ENCODE data around the gene TRERF1. TPM values are rescaled to one million over a fixed set of nuclear protein-coding genes. Genes with fewer than 3 reads are reported as not detected.
A peak's percentile ranks its signal among the peaks of the same experiment; 100 is the strongest.
"Not testable (repeated sequence)": the region's sequence is repeated elsewhere in the genome, so short reads cannot be mapped to it uniquely, and the experiment has no call there.

The TRERF1 gene, protein sequence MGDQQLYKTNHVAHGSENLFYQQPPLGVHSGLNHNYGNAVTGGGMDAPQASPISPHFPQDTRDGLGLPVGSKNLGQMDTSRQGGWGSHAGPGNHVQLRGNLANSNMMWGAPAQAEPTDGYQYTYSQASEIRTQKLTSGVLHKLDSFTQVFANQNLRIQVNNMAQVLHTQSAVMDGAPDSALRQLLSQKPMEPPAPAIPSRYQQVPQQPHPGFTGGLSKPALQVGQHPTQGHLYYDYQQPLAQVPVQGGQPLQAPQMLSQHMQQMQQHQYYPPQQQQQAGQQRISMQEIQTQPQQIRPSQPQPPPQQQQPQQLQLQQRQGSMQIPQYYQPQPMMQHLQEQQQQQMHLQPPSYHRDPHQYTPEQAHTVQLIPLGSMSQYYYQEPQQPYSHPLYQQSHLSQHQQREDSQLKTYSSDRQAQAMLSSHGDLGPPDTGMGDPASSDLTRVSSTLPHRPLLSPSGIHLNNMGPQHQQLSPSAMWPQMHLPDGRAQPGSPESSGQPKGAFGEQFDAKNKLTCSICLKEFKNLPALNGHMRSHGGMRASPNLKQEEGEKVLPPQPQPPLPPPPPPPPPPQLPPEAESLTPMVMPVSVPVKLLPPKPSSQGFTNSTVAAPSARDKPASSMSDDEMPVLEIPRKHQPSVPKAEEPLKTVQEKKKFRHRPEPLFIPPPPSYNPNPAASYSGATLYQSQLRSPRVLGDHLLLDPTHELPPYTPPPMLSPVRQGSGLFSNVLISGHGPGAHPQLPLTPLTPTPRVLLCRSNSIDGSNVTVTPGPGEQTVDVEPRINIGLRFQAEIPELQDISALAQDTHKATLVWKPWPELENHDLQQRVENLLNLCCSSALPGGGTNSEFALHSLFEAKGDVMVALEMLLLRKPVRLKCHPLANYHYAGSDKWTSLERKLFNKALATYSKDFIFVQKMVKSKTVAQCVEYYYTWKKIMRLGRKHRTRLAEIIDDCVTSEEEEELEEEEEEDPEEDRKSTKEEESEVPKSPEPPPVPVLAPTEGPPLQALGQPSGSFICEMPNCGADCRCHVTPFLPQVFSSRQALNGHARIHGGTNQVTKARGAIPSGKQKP (N-terminal part only)
- 7.1 TPM for polyA plus RNA-seq (2012; ENCODE audit: missing spikeins)

DNA sequence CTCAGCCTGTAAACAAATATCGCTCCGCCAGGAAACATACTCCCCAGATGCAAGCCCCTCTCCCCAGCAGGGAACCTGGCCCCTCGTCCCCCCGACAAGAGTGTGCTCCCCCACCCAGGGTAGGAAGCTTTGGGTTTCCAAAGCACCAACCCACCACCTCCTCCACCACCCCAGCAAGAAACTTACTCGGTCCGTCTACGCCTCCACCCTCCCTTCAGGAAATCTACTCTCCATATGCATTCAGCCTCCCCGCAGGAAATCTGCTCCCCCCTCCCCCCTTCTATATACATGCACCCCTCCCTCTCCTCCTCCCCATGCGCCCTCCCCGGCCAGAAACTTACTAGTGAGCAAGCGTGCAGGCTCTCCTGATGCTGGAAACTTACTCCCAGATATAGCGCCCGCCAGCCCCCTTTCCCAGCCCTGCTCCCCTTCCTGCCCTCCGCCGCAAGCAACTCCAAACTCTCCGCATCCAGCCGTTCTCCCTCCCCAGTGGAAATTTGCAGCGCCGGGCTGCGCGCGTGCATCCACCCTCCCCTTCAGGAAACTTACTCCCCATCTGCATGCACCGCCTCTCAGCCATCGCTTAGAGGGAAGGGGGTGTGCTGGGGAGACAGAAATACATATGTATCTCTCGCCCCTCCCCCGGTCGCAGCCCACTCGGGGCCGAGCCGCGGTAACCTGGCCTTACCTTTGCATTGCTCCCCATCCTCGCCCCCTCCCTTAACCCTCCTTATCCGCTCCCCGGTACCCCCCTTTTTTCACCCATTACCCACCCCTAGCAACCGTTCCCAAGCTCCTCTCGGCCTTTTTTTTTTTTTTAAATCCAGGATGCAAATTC is at the start of gene TRERF1:
Gene TRERF1 (minus strand): TSS at position 594 of the 838 bp plus-strand sequence. CDS start 182,336 bp downstream, outside the sequence.
- TF ChIP-seq TAF1 (IDR thresholded peaks at IDR 0.05; ENCODE audit: borderline replicate concordance, low read depth, low read length) = no peak
- no peak; the same call in 1 of the 2 replicates for TF ChIP-seq POLR2A (IDR thresholded peaks at IDR 0.05; ENCODE audit: low read depth, low read length)
- no peak for TF ChIP-seq POLR2AphosphoS5 (IDR thresholded peaks at IDR 0.05; ENCODE audit: low read depth, low read length)
- DNase-seq (ENCODE audit: insufficient read length) = peak; percentile 59
- FAIRE-seq = peak; percentile 73

DNA sequence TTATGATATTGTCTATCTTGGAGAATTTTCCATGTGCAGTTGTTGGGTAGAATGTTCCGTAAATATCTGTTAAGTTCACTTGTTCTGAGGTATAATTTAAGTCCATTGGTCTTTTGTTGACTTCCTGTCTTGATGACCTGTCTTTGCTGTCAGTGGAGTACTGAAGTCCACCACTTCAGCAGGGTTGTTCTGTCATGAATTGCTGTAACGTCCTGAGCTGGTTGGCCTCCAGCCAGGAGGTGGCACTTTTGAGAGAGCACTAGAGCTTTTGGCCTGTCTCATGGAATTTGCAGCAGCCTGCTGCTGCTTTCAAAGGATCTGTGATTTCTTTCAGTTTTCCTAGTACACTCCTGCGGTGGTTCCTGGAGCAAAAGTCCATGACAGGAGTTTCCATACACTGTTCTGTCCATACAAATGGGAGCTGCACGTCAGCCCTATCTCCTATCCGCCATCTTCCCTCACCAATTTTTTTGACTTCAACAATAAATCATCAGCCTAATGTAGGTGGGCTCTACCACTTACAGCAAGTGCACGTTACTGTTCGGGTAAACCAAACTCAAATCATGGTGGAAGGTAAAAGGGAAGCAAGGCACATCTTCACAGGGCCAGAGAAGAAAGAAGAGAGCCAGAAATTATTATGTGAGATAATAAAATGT is 46.9 kb upstream of the TRERF1 start:
- no peak for FAIRE-seq
- TF ChIP-seq POLR2A (IDR thresholded peaks at IDR 0.05; ENCODE audit: low read depth, low read length) (no peak), POLR2AphosphoS5 (IDR thresholded peaks at IDR 0.05; ENCODE audit: low read depth, low read length) (no peak), TAF1 (IDR thresholded peaks at IDR 0.05; ENCODE audit: borderline replicate concordance, low read depth, low read length) (no peak)
- no peak for DNase-seq (ENCODE audit: insufficient read length)

DNA sequence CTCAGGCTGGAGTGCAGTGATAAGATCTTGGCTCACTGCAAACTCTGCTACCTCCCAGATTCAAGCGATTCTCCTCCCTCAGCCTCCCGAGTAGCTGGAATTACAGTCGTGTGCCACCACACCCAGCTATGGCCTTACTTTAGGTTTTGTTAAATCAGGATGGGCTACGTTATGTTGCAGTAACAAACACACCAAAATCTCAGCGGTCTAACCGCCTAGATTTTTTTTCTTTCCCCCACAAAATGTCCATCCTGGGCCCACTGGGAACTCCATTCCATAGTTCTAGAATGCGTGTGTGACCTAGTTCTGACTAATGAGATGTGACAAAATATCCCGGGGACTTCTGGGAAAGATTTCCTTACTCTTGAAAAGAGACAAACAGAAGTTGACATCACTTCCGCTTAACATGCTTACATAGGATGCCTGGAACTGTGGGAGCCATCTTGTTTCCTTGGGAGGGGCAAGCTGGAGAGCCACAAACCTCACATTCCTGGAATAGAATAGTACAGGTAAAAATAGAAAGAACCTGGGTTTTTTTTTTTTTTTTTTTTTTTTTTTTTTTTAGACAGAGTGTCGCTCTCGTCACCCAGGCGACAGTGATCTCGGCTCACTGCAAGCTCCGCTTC is 42.3 kb upstream of the TRERF1 start:
- no peak for TF ChIP-seq POLR2AphosphoS5 (IDR thresholded peaks at IDR 0.05; ENCODE audit: low read depth, low read length)
- FAIRE-seq (no peak), DNase-seq (ENCODE audit: insufficient read length) (no peak)

DNA sequence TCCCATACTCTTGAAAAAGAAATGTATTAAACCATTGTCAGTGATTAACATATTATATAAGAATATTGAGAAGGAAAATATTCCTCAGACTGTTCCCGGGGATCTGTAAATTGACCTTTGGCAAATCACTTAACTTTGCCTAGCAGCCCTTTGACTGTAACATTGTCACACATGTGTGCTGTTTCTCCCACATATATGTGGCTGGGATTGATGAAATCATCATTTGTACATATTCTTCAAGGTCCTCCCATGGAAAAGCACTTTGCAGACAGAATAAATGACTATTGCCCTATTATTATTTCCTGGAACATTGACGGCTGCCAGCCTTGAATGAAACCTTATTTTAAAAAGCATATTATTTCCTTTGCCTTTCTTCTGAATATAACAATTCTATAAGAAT is 36.4 kb upstream of the TRERF1 start:
- no peak for DNase-seq (ENCODE audit: insufficient read length)
- no peak for TF ChIP-seq TAF1 (IDR thresholded peaks at IDR 0.05; ENCODE audit: borderline replicate concordance, low read depth, low read length)
- no peak for FAIRE-seq

DNA sequence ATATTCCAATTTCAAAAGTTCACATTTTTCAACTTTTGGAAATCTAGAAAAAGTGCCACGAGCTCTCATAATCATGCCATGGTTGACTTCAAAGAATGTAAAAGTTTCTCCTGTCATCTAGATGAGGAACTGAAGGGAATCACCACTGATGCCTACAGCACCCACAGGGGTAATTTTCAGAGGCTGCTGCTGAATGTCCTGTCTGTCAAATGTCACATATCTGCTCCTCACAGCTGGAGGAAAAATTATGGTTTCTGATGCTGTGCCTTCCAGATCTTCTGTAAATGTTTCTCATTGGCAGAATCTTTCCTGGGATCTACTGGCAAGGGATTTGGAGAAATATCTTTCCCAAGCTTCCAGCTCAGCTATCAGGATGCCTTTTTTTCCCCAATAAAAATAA is 32.5 kb upstream of the TRERF1 start:
- DNase-seq (ENCODE audit: insufficient read length) (no peak), FAIRE-seq (no peak)
- TF ChIP-seq TAF1 (IDR thresholded peaks at IDR 0.05; ENCODE audit: borderline replicate concordance, low read depth, low read length) = no peak

DNA sequence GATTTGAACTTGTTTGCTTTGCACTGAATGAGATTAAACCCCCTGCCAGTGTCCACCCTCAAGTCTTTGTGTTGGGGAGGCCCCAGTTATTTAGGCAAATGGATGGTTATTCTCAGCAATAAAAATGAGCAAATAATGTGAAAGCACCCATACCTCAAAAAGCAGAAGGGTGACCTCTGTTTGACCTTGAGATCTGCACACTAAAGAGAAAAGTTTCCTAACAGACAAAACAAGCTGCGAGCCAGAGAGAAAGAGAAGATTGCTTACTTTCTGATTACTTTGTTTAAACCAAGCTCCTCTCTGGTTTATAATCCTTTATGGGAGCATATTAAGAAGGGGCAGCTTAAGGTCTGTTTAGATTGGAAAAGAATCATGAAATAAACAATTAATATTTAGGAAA is 30.4 kb upstream of the TRERF1 start:
- no peak for FAIRE-seq
- no peak for DNase-seq (ENCODE audit: insufficient read length)
- no peak for TF ChIP-seq POLR2AphosphoS5 (IDR thresholded peaks at IDR 0.05; ENCODE audit: low read depth, low read length)
- no peak for TF ChIP-seq POLR2A (IDR thresholded peaks at IDR 0.05; ENCODE audit: low read depth, low read length)
- no peak for TF ChIP-seq TAF1 (IDR thresholded peaks at IDR 0.05; ENCODE audit: borderline replicate concordance, low read depth, low read length)

DNA sequence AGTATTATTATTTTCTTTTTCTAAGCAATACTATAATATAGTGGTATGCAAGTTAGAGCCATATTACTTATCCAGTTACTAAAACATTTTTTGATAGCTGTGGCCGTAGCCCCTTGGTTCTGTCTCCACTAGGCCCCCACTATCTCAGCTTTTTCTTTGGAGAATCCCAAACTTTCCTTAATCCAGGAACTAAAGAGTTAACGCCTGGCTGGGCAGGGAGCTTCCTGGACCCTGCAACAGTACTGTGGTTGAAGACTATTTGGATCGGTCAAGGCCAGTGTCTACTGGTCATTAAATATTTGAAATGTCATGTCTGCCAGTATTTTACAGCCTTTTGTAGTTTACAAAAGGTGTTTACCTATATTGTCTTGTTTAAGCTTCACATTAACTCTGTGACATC is 20.0 kb upstream of the TRERF1 start:
- TF ChIP-seq POLR2AphosphoS5 (IDR thresholded peaks at IDR 0.05; ENCODE audit: low read depth, low read length) = no peak
- no peak for TF ChIP-seq POLR2A (IDR thresholded peaks at IDR 0.05; ENCODE audit: low read depth, low read length)
- no peak for TF ChIP-seq TAF1 (IDR thresholded peaks at IDR 0.05; ENCODE audit: borderline replicate concordance, low read depth, low read length)
- DNase-seq (ENCODE audit: insufficient read length) = no peak
- no peak for FAIRE-seq

DNA sequence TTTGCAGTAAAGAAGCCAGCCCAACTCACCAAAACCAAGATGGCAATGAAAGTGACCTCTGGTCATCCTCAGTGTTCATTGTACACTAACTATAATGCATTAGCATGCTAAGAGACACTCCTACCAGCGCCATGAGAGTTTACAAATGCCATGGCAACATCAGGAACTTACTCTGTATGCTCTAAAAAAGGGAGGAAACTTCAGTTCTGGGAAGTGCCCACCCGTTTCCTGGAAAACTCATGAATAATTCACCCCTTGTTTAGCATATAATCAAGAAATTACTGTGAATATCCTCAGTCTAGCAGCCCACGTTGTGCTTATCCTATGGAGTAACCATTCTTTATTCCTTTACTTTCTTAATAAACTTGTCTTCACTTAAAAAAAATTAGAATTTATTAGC is 19.4 kb upstream of the TRERF1 start:
- DNase-seq (ENCODE audit: insufficient read length) = no peak
- no peak for FAIRE-seq
- TF ChIP-seq POLR2AphosphoS5 (IDR thresholded peaks at IDR 0.05; ENCODE audit: low read depth, low read length) = no peak
- TF ChIP-seq POLR2A (IDR thresholded peaks at IDR 0.05; ENCODE audit: low read depth, low read length) = no peak
- TF ChIP-seq TAF1 (IDR thresholded peaks at IDR 0.05; ENCODE audit: borderline replicate concordance, low read depth, low read length) = no peak

DNA sequence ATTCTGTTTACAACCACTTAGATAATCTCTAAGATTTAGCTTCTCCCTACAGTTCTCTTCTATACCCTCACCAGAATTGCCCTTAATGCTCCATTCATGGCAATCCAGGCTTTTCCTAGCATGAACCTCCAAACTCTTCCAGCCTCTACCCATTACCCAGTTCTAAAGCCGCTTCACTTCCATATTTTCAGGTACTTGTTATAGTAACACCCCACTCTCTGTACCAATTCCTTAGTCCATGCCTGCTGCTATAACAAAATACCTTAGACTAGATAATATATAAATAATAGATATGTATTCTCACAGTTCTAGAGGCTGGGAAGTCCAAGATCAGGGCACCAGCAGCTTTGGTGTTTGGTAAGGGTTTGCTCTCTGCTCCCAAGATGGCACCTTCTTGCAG is 16.5 kb upstream of the TRERF1 start:
- no peak for TF ChIP-seq POLR2AphosphoS5 (IDR thresholded peaks at IDR 0.05; ENCODE audit: low read depth, low read length)
- no peak for TF ChIP-seq POLR2A (IDR thresholded peaks at IDR 0.05; ENCODE audit: low read depth, low read length)
- TF ChIP-seq TAF1 (IDR thresholded peaks at IDR 0.05; ENCODE audit: borderline replicate concordance, low read depth, low read length) = no peak
- no peak for FAIRE-seq

DNA sequence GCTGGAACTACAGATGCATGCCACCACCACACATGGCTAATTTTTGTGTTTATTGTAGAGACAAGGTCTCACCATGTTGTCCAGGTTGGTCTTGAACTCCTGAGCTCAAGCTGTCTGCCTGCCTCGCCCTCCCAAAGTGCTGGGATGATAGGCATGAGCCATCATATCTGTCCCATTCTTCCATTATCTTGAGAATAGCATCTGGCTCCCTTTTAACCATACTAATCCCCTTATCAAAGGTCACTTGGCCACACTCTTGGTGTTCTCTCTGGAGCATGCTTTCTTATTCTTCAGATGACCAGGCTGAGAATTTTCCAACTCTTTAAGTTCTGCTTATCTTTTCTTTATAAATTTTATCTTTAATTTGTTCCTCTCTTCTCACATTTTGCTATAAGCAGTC is 15.9 kb upstream of the TRERF1 start:
- FAIRE-seq = no peak
- TF ChIP-seq TAF1 (IDR thresholded peaks at IDR 0.05; ENCODE audit: borderline replicate concordance, low read depth, low read length) = no peak
- no peak for TF ChIP-seq POLR2AphosphoS5 (IDR thresholded peaks at IDR 0.05; ENCODE audit: low read depth, low read length)
- no peak for TF ChIP-seq POLR2A (IDR thresholded peaks at IDR 0.05; ENCODE audit: low read depth, low read length)
- DNase-seq (ENCODE audit: insufficient read length) = no peak

More for the DNA sequence above, 16.5 kb upstream of the TRERF1 start:
- DNase-seq (ENCODE audit: insufficient read length) = no peak

DNA sequence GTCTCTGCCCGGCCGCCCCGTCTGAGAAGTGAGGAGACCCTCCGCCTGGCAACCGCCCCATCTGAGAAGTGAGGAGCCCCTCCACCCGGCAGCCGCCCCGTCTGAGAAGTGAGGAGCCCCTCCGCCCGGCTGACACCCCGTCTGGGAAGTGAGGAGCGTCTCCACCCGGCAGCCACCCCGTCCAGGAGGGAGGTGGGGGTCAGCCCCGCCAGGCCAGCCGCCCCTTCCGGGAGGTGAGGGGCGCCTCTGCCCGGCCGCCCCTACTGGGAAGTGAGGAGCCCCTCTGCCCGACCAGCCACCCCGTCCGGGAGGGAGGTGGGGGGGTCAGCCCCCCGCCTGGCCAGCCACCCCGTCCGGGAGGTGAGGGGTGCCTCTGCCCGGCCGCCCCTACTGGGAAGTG is 14.7 kb upstream of the TRERF1 start:
- DNase-seq (ENCODE audit: insufficient read length); FAIRE-seq: not testable (repeated sequence)
